CD8-positive, alpha-beta memory T cell (primary cell): ENCODE results near the gene DDX28. TPM values are rescaled to one million over a fixed set of nuclear protein-coding genes. Genes with fewer than 3 reads are reported as not detected.
"Not testable (repeated sequence)": the region's sequence is repeated elsewhere in the genome, so short reads cannot be mapped to it uniquely, and the experiment has no call there.

Experiments
- CTCF ChIA-PET: fragments of 350-600 bp; sonication (Branson Sonifier 250); formaldehyde crosslinking; loops from one replicate; lab custom pipeline; 2021; ENCODE audit warnings: antibody characterized with exemption; lab: Charles Lee
- POLR2A ChIA-PET: fragments of 350-600 bp; sonication (Branson Sonifier 250); formaldehyde crosslinking; loops from one replicate; lab custom pipeline; 2021; ENCODE audit warnings: antibody characterized with exemption; lab: Charles Lee
- DNase-seq, 5 donors: peaks; one replicate each; pipeline versions ENCODE4 v3.0.0 to v3.0.0-alpha.2; 2020 to 2022; ENCODE audit warnings: mixed read lengths in 1 of 5
- H3K27ac ChIP-seq: one replicate; pipeline ENCODE4 v1.7.0; 2013; ENCODE audit warnings: low read depth, mild to moderate bottlenecking, low read length, moderate library complexity
- H3K27me3 ChIP-seq: 2 replicates; pipeline ENCODE4 v1.7.0; 2013; ENCODE audit warnings: low read length, mild to moderate bottlenecking; ENCODE audit not compliant: insufficient read depth, poor library complexity, severe bottlenecking
- H3K36me3 ChIP-seq: 2 replicates; pipeline ENCODE4 v1.7.0; 2013; ENCODE audit warnings: mild to moderate bottlenecking, low read length, moderate library complexity; ENCODE audit not compliant: insufficient read depth
- H3K4me1 ChIP-seq: 2 replicates; pipeline ENCODE4 v1.7.0; 2013; ENCODE audit warnings: mild to moderate bottlenecking, low read length, moderate library complexity; ENCODE audit not compliant: insufficient read depth
- H3K4me3 ChIP-seq: 2 replicates; pipeline ENCODE4 v1.7.0; 2013; ENCODE audit warnings: mild to moderate bottlenecking, low read length
- H3K9me3 ChIP-seq: 2 replicates; pipeline ENCODE4 v1.7.0; 2013; ENCODE audit warnings: mild to moderate bottlenecking, low read length
- H3K27ac Mint-ChIP-seq, 8 donors: one replicate each; pipeline ENCODE4 v1.8.0; 2020 to 2021; ENCODE audit warnings: mixed read lengths in 8 of 8, mild to moderate bottlenecking in 6 of 8, inconsistent platforms in 3 of 8, moderate library complexity in 3 of 8
- H3K27me3 Mint-ChIP-seq, 2 donors: one replicate each; pipeline ENCODE4 v1.8.0; 2020 to 2021; ENCODE audit warnings: mixed read lengths in 2 of 2, mild to moderate bottlenecking in 1 of 2, moderate library complexity in 1 of 2
- H3K36me3 Mint-ChIP-seq, 3 donors: one replicate each; pipeline ENCODE4 v1.8.0; 2020 to 2021; ENCODE audit warnings: mixed read lengths in 3 of 3, inconsistent platforms in 1 of 3, mild to moderate bottlenecking in 1 of 3
- H3K4me1 Mint-ChIP-seq, 3 donors: one replicate each; pipeline ENCODE4 v1.8.0; 2020 to 2021; ENCODE audit warnings: mixed read lengths in 3 of 3, inconsistent platforms in 1 of 3, mild to moderate bottlenecking in 1 of 3
- H3K4me3 Mint-ChIP-seq, 7 donors: one replicate each; pipeline ENCODE4 v1.8.0; 2020 to 2021; ENCODE audit warnings: mixed read lengths in 7 of 7, mild to moderate bottlenecking in 6 of 7, moderate library complexity in 4 of 7, inconsistent platforms in 2 of 7
- H3K9me3 Mint-ChIP-seq, 5 donors: one replicate each; pipeline ENCODE4 v1.8.0; 2020 to 2022; ENCODE audit warnings: mixed read lengths in 5 of 5, mild to moderate bottlenecking in 3 of 5, moderate library complexity in 2 of 5, inconsistent platforms in 1 of 5
- polyA plus RNA-seq: library from polyadenylated mRNA; unstranded; fragments of 300-500 nt; fragmentation: Illumina TruSeq; gene quantifications from one replicate; pipeline ENCODE4 v1.2.3, GENCODE V29; 2021
- total RNA-seq, 2 experiments: library from RNA; stranded (reverse); gene quantifications; one replicate each; pipeline ENCODE4 v1.2.3, GENCODE V29; 2021

DDX28 gene
- total and polyA plus RNA-seq, 3 experiments from 2014 or later = 28.3 to 31.5 (median 29.2) TPM

- Mint-ChIP-seq H3K9me3 (no peaks in the 10 kb centered on the region), H3K27me3 (peaks cover 0 to 2% of the 10 kb centered on the region in 2 donors), H3K4me1 (no peaks in the 10 kb centered on the region), H3K36me3 (no peaks in the 10 kb centered on the region), H3K27ac (peak overlapping the region in 1 of 8 donors; percentile 32), H3K4me3 (no peak overlapping the region)
- Histone ChIP-seq H3K4me1 (no peaks in the 10 kb centered on the region), H3K36me3 (no peaks in the 10 kb centered on the region), H3K4me3 (no peak overlapping the region), H3K27me3 (no peaks in the 10 kb centered on the region), H3K27ac (no peak overlapping the region), H3K9me3 (no peaks in the 10 kb centered on the region)
- ChIA-PET CTCF (interaction anchor here (1.6 kb wide), 1 partner anchor 40 kb away, joined by 4 read pairs; no protein-coding TSS in a partner anchor), POLR2A (no interaction called here)
- no peak for DNase-seq
Measured at GRCh38 chr16:67975321-67976105, 47.5 kb downstream of the DDX28 start.

- not testable (repeated sequence) for DNase-seq, H3K27me3 ChIP-seq, H3K9me3 Mint-ChIP-seq, H3K9me3 ChIP-seq, H3K4me3 Mint-ChIP-seq, H3K27ac ChIP-seq, H3K36me3 ChIP-seq, H3K4me1 ChIP-seq, H3K27me3 Mint-ChIP-seq, H3K36me3 Mint-ChIP-seq, H3K4me3 ChIP-seq
- Mint-ChIP-seq H3K27ac (peak overlapping the region in 1 of 8 donors; percentile 21), H3K4me1 (peaks cover 11 to 15% (median 13%) of the 10 kb centered on the region in 3 donors)
- POLR2A ChIA-PET = interaction anchor here (0.7 kb wide), 1 partner anchor 277 kb away, joined by 3 read pairs; no protein-coding TSS in a partner anchor
- CTCF ChIA-PET = interaction anchor here (0.6 to 1.6 kb wide), 3 partner anchors 69 to 452 kb away, joined by 3 to 5 read pairs (median 4); no protein-coding TSS in a partner anchor
Measured at GRCh38 chr16:67972285-67972684, 50.7 kb downstream of the DDX28 start.

GRCh38 chr16:67971111-67971510 is 51.9 kb downstream of the DDX28 start:
- CTCF ChIA-PET = interaction anchor here (1.0 to 1.6 kb wide), 2 partner anchors 23 to 70 kb away, joined by 3 to 5 read pairs; no protein-coding TSS in a partner anchor
- POLR2A ChIA-PET = no interaction called here
- no peaks in the 10 kb centered on the region for H3K9me3 Mint-ChIP-seq
- H3K27ac Mint-ChIP-seq = peak overlapping the region in 3 of 8 donors; percentile 12 to 75 (median 26)
- peaks cover 20 to 23% (median 22%) of the 10 kb centered on the region in 3 donors for H3K4me1 Mint-ChIP-seq
- peaks cover 0 to 2% of the 10 kb centered on the region in 2 donors for H3K27me3 Mint-ChIP-seq
- no peaks in the 10 kb centered on the region for H3K36me3 ChIP-seq
- peak overlapping the region in 4 of 7 donors; percentile 42 to 88 (median 52) for H3K4me3 Mint-ChIP-seq
- peaks cover 17% of the 10 kb centered on the region for H3K4me1 ChIP-seq
- no peaks in the 10 kb centered on the region for H3K9me3 ChIP-seq
- H3K36me3 Mint-ChIP-seq = peaks cover 0 to 4% (median 0%) of the 10 kb centered on the region in 3 donors
- DNase-seq = no peak
- no peak overlapping the region for H3K27ac ChIP-seq
- H3K4me3 ChIP-seq = no peak overlapping the region
- no peaks in the 10 kb centered on the region for H3K27me3 ChIP-seq

Other genes starting within 250 kb of the DDX28 start
- gene RANBP10, start 216.7 kb downstream of the DDX28 start, total RNA-seq = 10 to 100 TPM; 18.9 to 20.0 TPM
- 11.1 TPM for gene RANBP10, start 216.7 kb downstream of the DDX28 start, polyA plus RNA-seq
- gene TSNAXIP1, start 216.3 kb downstream of the DDX28 start, total RNA-seq = 1 to 10 TPM; 1.2 to 1.5 TPM
- gene TSNAXIP1, start 216.3 kb downstream of the DDX28 start, polyA plus RNA-seq = 0.13 TPM
- 10 to 100 TPM; 52.6 to 55.1 TPM for gene THAP11, start 180.9 kb downstream of the DDX28 start, total RNA-seq
- 153 TPM for gene THAP11, start 180.9 kb downstream of the DDX28 start, polyA plus RNA-seq
- gene NUTF2, start 176.3 kb downstream of the DDX28 start, total RNA-seq = 100 to 1,000 TPM; 181 TPM
- 129 TPM for gene NUTF2, start 176.3 kb downstream of the DDX28 start, polyA plus RNA-seq
- 10 to 100 TPM; 56.5 to 58.6 TPM for gene CENPT, start 175.5 kb downstream of the DDX28 start, total RNA-seq
- 14.3 TPM for gene CENPT, start 175.5 kb downstream of the DDX28 start, polyA plus RNA-seq
- 100 to 1,000 TPM; 105 to 108 TPM for gene EDC4, start 150.2 kb downstream of the DDX28 start, total RNA-seq
- gene EDC4, start 150.2 kb downstream of the DDX28 start, polyA plus RNA-seq = 30.1 TPM
- under 1 TPM in 1 of 2 experiments, not detected in 1; 0.97 TPM for gene NRN1L, start 138.3 kb downstream of the DDX28 start, total RNA-seq
- 0.83 TPM for gene NRN1L, start 138.3 kb downstream of the DDX28 start, polyA plus RNA-seq
- gene PSKH1, start 130.0 kb downstream of the DDX28 start, total RNA-seq = 10 to 100 TPM; 13.6 to 14.5 TPM
- 27.0 TPM for gene PSKH1, start 130.0 kb downstream of the DDX28 start, polyA plus RNA-seq
- 1 to 10 TPM; 4.1 to 4.9 TPM for gene CTRL, start 91.4 kb downstream of the DDX28 start, total RNA-seq
- 1.5 TPM for gene CTRL, start 91.4 kb downstream of the DDX28 start, polyA plus RNA-seq
- 100 to 1,000 TPM; 176 to 189 TPM for gene PSMB10, start 86.4 kb downstream of the DDX28 start, total RNA-seq
- 518 TPM for gene PSMB10, start 86.4 kb downstream of the DDX28 start, polyA plus RNA-seq
- 10 to 100 TPM; 12.7 to 12.8 TPM for gene LCAT, start 79.1 kb downstream of the DDX28 start, total RNA-seq
- gene LCAT, start 79.1 kb downstream of the DDX28 start, polyA plus RNA-seq = 0.74 TPM
- gene SLC12A4, start 54.6 kb downstream of the DDX28 start, total RNA-seq = 10 to 100 TPM; 30.6 to 34.1 TPM
- 5.1 TPM for gene SLC12A4, start 54.6 kb downstream of the DDX28 start, polyA plus RNA-seq
- gene DPEP3, start 42.7 kb downstream of the DDX28 start, total RNA-seq = under 1 TPM; 0.18 TPM
- 0.10 TPM for gene DPEP3, start 42.7 kb downstream of the DDX28 start, polyA plus RNA-seq
- gene DPEP2, start 23.7 kb downstream of the DDX28 start, total RNA-seq = 1 to 10 TPM; 6.2 to 6.4 TPM
- gene DPEP2, start 23.7 kb downstream of the DDX28 start, polyA plus RNA-seq = 34.0 TPM
- gene DPEP2NB, start 7.3 kb downstream of the DDX28 start, total RNA-seq = not detected
- gene DPEP2NB, start 7.3 kb downstream of the DDX28 start, polyA plus RNA-seq = not detected
- gene DUS2, start 52 bp upstream of the DDX28 start, total RNA-seq = 10 to 100 TPM; 31.3 to 32.2 TPM
- gene DUS2, start 52 bp upstream of the DDX28 start, polyA plus RNA-seq = 15.3 TPM
- 10 to 100 TPM; 91.1 to 95.9 TPM for gene NFATC3, start 62.1 kb upstream of the DDX28 start, total RNA-seq
- gene NFATC3, start 62.1 kb upstream of the DDX28 start, polyA plus RNA-seq = 120 TPM
- gene ESRP2, start 212.9 kb upstream of the DDX28 start, total RNA-seq = under 1 TPM; 0.11 to 0.27 TPM
- 0.32 TPM for gene ESRP2, start 212.9 kb upstream of the DDX28 start, polyA plus RNA-seq
- 1 to 10 TPM; 9.0 to 9.4 TPM for gene PLA2G15, start 222.1 kb upstream of the DDX28 start, total RNA-seq
- 11.0 TPM for gene PLA2G15, start 222.1 kb upstream of the DDX28 start, polyA plus RNA-seq
- 10 to 100 TPM; 91.2 to 94.9 TPM for gene SLC7A6, start 241.3 kb upstream of the DDX28 start, total RNA-seq
- 18.7 TPM for gene SLC7A6, start 241.3 kb upstream of the DDX28 start, polyA plus RNA-seq